ENCODE results near the gene FLOT1. TPM values are rescaled to one million over a fixed set of nuclear protein-coding genes. Genes with fewer than 3 reads are reported as not detected.

FLOT1 gene
- total and polyA plus RNA-seq, 12 donors: 162 to 599 (median 348) TPM

DNA sequence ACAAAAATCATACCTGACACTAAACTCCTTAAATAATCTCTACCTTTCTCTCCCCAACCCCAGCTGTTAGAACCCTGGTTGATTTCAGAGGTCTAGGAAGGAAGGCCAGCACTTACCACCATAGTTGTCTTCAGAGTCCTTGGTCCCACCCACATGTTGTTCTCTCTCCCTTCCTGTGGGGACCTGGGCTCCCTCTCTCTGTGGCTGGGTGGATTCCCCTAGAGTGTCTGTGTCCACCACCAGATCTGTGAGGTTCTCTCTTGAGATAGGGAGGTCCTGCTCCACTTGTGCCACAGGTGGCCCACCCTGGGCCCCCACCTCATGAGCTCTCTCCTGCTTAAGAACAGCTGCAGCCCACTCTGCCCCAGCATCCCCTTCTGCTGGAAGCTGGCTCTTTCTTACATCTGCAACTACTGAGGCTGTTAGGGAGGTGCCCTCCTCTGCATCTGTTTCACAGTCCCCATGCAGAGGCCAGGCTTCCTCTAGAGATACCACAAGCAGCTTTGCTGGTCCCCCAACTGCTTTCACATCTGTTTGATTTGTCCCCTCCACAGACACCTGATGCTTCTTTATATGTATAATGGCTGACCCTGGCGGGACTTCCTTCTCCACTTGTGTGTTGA lies 30.6 kb downstream of the FLOT1 start:
- Histone ChIP-seq H3K4me3 (no peak overlapping the region), H3K9me3 (replicated peaks in 1 of 3) (no peaks in the 10 kb centered on the region), H3K4me1 (replicated peaks in 1 of 2) (peaks cover 0 to 9% of the 10 kb centered on the region in 2 donors), H3K27me3 (no peaks in the 10 kb centered on the region), H3K27ac (no peak overlapping the region), H3K36me3 (replicated peaks in 1 of 2) (peaks cover 0 to 63% of the 10 kb centered on the region in 2 donors)
- WGBS, 4 donors: 80 to 100% (median 87%) methylated on average over 1 of the region's 1 CpG
- no peak for DNase-seq
- intact Hi-C loops (cut with DNase I): no loop called here
- TF ChIP-seq, protein P1, sequence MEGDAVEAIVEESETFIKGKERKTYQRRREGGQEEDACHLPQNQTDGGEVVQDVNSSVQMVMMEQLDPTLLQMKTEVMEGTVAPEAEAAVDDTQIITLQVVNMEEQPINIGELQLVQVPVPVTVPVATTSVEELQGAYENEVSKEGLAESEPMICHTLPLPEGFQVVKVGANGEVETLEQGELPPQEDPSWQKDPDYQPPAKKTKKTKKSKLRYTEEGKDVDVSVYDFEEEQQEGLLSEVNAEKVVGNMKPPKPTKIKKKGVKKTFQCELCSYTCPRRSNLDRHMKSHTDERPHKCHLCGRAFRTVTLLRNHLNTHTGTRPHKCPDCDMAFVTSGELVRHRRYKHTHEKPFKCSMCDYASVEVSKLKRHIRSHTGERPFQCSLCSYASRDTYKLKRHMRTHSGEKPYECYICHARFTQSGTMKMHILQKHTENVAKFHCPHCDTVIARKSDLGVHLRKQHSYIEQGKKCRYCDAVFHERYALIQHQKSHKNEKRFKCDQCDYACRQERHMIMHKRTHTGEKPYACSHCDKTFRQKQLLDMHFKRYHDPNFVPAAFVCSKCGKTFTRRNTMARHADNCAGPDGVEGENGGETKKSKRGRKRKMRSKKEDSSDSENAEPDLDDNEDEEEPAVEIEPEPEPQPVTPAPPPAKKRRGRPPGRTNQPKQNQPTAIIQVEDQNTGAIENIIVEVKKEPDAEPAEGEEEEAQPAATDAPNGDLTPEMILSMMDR (IDR thresholded peaks at IDR 0.05): no peak
- no peak for TF ChIP-seq POLR2A (IDR thresholded peaks at IDR 0.05)

DNA sequence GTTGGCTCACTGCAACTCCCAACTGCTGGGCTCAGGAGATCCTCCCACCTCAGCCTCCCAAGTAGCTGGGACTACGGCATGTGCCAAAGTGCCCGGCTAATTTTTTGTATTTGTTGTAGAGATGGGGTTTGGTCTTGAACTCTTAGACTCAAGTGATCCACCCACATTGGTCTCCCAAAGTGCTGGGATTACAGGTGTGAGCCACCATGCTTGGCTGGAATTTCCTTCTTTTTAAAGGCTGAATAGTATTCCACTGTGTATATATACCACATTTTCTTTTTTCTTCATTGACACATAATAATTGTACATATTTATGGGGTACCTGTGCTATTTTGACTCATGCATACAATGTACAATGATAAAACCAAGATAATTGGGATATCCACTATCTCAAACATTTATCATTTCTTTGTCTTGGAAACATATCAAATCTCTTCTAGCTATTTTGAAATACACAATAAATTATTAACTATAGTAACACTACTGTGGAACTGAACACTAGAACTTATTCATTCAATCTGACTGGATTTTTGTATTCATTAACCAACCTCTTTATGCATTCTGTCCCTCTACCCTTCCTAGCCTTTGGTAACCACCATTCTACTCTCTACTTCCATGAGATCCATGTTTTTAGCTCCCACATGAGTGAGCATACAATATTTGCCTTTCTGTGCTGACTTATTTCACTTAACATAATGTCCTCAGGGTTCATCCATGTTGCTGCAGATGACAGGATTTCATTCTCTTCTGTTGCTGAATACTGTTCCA lies 33.2 kb downstream of the FLOT1 start:
- Histone ChIP-seq H3K4me3 (no peak overlapping the region), H3K27me3 (no peaks in the 10 kb centered on the region), H3K9me3 (replicated peaks in 1 of 3) (no peaks in the 10 kb centered on the region), H3K4me1 (replicated peaks in 1 of 2) (no peaks in the 10 kb centered on the region), H3K27ac (no peak overlapping the region), H3K36me3 (replicated peaks in 1 of 2) (peaks cover 0 to 66% of the 10 kb centered on the region in 2 donors)
- no peak for DNase-seq
- TF ChIP-seq POLR2A (IDR thresholded peaks at IDR 0.05): no peak
- TF ChIP-seq, protein P1 (IDR thresholded peaks at IDR 0.05): no peak
- intact Hi-C loops (cut with DNase I): no loop called here
- 97 to 100% (median 97%) methylated on average over 2 of the region's 2 CpGs for WGBS, 4 donors

DNA sequence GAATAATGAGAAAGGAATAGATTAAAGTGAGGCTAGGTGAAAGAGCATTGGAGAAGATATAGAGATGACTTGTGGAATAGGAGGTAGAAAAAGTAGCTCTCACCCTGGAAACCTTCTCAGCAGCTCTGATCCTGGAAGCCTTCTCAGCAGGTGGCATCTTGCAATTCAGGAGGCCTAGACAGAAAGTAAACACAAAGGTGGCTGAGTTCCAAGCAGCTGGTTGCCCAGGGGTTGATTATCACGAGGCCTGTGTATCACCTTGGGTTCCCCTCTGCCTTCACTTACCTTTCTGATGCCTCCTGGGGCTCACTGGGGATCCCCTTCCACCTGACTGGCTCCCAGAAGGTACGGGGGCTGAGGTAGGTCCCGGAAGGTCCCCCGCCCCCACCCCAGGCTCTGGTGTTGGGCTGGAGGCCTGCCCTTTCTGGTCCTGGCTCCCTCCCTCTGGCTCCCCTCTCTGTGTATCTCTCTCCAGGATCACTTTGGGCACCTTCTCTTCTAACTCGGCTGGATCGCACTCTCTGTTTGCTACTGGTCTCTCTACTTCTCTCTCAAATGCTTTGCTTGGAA lies 35.1 kb downstream of the FLOT1 start:
- intact Hi-C loops (cut with DNase I): no loop called here
- H3K36me3 ChIP-seq (replicated peaks in 1 of 2): peaks cover 0 to 55% of the 10 kb centered on the region in 2 donors
- DNase-seq: no peak
- 85 to 95% (median 90%) methylated on average over 5 to 6 of the region's 6 CpGs for WGBS, 4 donors
- no peaks in the 10 kb centered on the region for H3K9me3 ChIP-seq (replicated peaks in 1 of 3)
- H3K27me3 ChIP-seq: no peaks in the 10 kb centered on the region
- TF ChIP-seq, protein P1 (IDR thresholded peaks at IDR 0.05): no peak
- no peak for TF ChIP-seq POLR2A (IDR thresholded peaks at IDR 0.05)
- no peak overlapping the region for H3K27ac ChIP-seq
- no peaks in the 10 kb centered on the region for H3K4me1 ChIP-seq (replicated peaks in 1 of 2)
- no peak overlapping the region for H3K4me3 ChIP-seq

DNA sequence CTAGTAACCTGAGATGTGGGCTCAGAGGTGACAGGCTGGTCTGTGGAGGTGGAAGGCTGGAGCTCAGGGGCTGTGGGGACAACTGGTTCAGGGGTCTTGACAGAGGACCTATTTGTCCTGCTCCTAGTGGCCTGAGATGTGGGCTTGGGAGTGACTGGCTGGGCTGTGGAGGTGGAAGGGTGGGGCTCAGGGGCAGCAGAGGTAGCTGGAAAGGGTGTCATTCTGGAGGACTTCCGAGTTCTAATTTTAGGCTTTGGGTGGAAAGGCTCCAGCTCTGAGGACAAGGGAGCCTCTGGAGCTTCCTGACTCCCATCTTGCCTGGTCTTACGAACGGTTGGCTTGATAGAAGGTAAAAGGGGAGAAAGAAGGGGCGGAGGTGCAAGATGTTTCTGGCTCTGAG lies 36.9 kb downstream of the FLOT1 start:
- Histone ChIP-seq H3K9me3 (replicated peaks in 1 of 3) (no peaks in the 10 kb centered on the region), H3K27me3 (no peaks in the 10 kb centered on the region), H3K4me1 (replicated peaks in 1 of 2) (no peaks in the 10 kb centered on the region), H3K27ac (no peak overlapping the region), H3K4me3 (no peak overlapping the region), H3K36me3 (replicated peaks in 1 of 2) (peaks cover 0 to 43% of the 10 kb centered on the region in 2 donors)
- TF ChIP-seq, protein P1 (IDR thresholded peaks at IDR 0.05): no peak
- TF ChIP-seq POLR2A (IDR thresholded peaks at IDR 0.05): no peak
- intact Hi-C loops (cut with DNase I): no loop called here
- DNase-seq: no peak
- WGBS, 4 donors: 92 to 96% (median 94%) methylated on average over 4 of the region's 4 CpGs
